HS-5 (cell line): Measurements from ENCODE around the gene ALOX5AP.

Source experiments
- DNase-seq: peaks from one replicate; pipeline ENCODE4 v3.0.0-alpha.2; 2012; ENCODE audit warnings: low read depth

Gene ALOX5AP

GRCh38 chr13:30759748-30760147 is 24.4 kb downstream of the ALOX5AP start:
- DNase-seq, result no peak

- no peak for DNase-seq
These were observed 27.3 kb downstream of the ALOX5AP start for GRCh38 chr13:30762643-30763042.

GRCh38 chr13:30763786-30764413 is 28.6 kb downstream of the ALOX5AP start:
- no peak for DNase-seq

- DNase-seq, result no peak
These were observed 30.9 kb downstream of the ALOX5AP start for GRCh38 chr13:30766231-30766630.

GRCh38 chr13:30770929-30771328 is 35.6 kb downstream of the ALOX5AP start:
- DNase-seq, result no peak

GRCh38 chr13:30773561-30773960 is 38.2 kb downstream of the ALOX5AP start:
- DNase-seq, result no peak

- no peak for DNase-seq
These were observed 38.9 kb downstream of the ALOX5AP start for GRCh38 chr13:30774214-30774730.

GRCh38 chr13:30776661-30777060 is 41.3 kb downstream of the ALOX5AP start:
- DNase-seq, result no peak

- DNase-seq, result no peak
These were observed 43.7 kb downstream of the ALOX5AP start for GRCh38 chr13:30779016-30779415.

- DNase-seq, result no peak
These were observed 44.3 kb downstream of the ALOX5AP start for GRCh38 chr13:30779608-30780007.

- DNase-seq, result no peak
These were observed 45.1 kb downstream of the ALOX5AP start for GRCh38 chr13:30780338-30780981.

- no peak for DNase-seq
These were observed 50.0 kb downstream of the ALOX5AP start for GRCh38 chr13:30785191-30785850.

- DNase-seq, result no peak
These were observed 51.3 kb downstream of the ALOX5AP start for GRCh38 chr13:30786648-30787047.

GRCh38 chr13:30787738-30788525 is 52.6 kb downstream of the ALOX5AP start:
- no peak for DNase-seq

GRCh38 chr13:30789166-30789862 is 54.0 kb downstream of the ALOX5AP start:
- DNase-seq, result no peak

- no peak for DNase-seq
These were observed 55.2 kb downstream of the ALOX5AP start for GRCh38 chr13:30790592-30790991.

GRCh38 chr13:30791354-30792001 is 56.1 kb downstream of the ALOX5AP start:
- no peak for DNase-seq

- peak; percentile 60 for DNase-seq
These were observed 57.1 kb downstream of the ALOX5AP start for GRCh38 chr13:30792285-30793000.

- DNase-seq, result peak; percentile 42
These were observed 60.8 kb downstream of the ALOX5AP start for GRCh38 chr13:30796132-30796572.
